H1 (cell line): ENCODE measurements around the gene TBC1D17. TPM values are rescaled to one million over a fixed set of nuclear protein-coding genes. Genes with fewer than 3 reads are reported as not detected.

Source experiments
- CTCF ChIA-PET: fragments of 300-600 bp; sonication (Branson Sonifier 250); formaldehyde crosslinking; loops from one replicate; lab custom pipeline; 2021; ENCODE audit not compliant: partially characterized antibody; lab: Charles Lee
- POLR2A ChIA-PET: fragments of 300-600 bp; sonication (Branson Sonifier 250); formaldehyde crosslinking; loops from one replicate; lab custom pipeline; 2021; ENCODE audit warnings: inconsistent platforms; ENCODE audit not compliant: partially characterized antibody; lab: Charles Lee
- DNase-seq, 2 experiments: peaks; one replicate each; pipeline versions ENCODE4 v3.0.0 to v3.0.0-alpha.2; 2010 to 2022; ENCODE audit warnings: low spot score in 2 of 2, low read depth in 1 of 2, mixed read lengths in 1 of 2
- FAIRE-seq: peaks from 2 replicates; lab custom pipeline; 2011; peaks lifted over from hg19 to GRCh38; lab: Jason Lieb, UNC
- H2AFZ ChIP-seq: 2 replicates; pipeline ENCODE4 v1.8.1; 2012; ENCODE audit warnings: low read length, inconsistent platforms
- H2AK5ac ChIP-seq: 2 replicates; pipeline ENCODE4 v1.6.1; 2013; ENCODE audit warnings: low read depth, low read length
- H2BK120ac ChIP-seq: replicated peaks from 2 replicates; pipeline ENCODE3; 2013; ENCODE audit warnings: low read depth, low read length, inconsistent platforms
- H2BK12ac ChIP-seq: 2 replicates; pipeline ENCODE4 v1.6.1; 2013; ENCODE audit warnings: low read depth, low read length
- H2BK15ac ChIP-seq: 2 replicates; pipeline ENCODE4 v1.6.1; 2013; ENCODE audit warnings: low read length
- H2BK20ac ChIP-seq: 2 replicates; pipeline ENCODE4 v1.6.1; 2013; ENCODE audit warnings: low read length
- H2BK5ac ChIP-seq: 2 replicates; pipeline ENCODE4 v1.6.1; 2013; ENCODE audit warnings: low read depth, low read length
- H3K14ac ChIP-seq: 2 replicates; pipeline ENCODE4 v1.6.1; 2013; ENCODE audit warnings: inconsistent platforms; ENCODE audit not compliant: insufficient read length
- H3K18ac ChIP-seq: 2 replicates; pipeline ENCODE4 v1.6.1; 2013; ENCODE audit warnings: low read length; ENCODE audit errors: extremely low read depth
- H3K23ac ChIP-seq: 2 replicates; pipeline ENCODE4 v1.6.1; 2013; ENCODE audit warnings: inconsistent platforms; ENCODE audit not compliant: insufficient read length
- H3K23me2 ChIP-seq: 2 replicates; pipeline ENCODE4 v1.6.1; 2013; ENCODE audit warnings: low read depth, low read length
- H3K27ac ChIP-seq: 2 replicates; pipeline ENCODE4 v1.6.1; 2011; ENCODE audit warnings: low read depth, low read length, inconsistent platforms
- H3K27me3 ChIP-seq, 4 experiments: replicated peaks in 1 of 4; 1 replicate in 1 of 4; 2 replicates in 3 of 4; pipeline versions ENCODE4 v1.6.1 to v1.8.1; 2011 to 2013; ENCODE audit warnings: low read length in 3 of 4, mild to moderate bottlenecking in 3 of 4, inconsistent platforms in 2 of 4, mixed read lengths in 2 of 4, moderate library complexity in 1 of 4; ENCODE audit not compliant: control insufficient read depth in 3 of 4, insufficient read depth in 3 of 4; ENCODE audit errors: extremely low read depth in 1 of 4
- H3K36me3 ChIP-seq, 4 experiments: 2 replicates each; pipeline versions ENCODE4 v1.6.1 to v1.8.1; 2011 to 2013; ENCODE audit warnings: mild to moderate bottlenecking in 4 of 4, low read length in 3 of 4, moderate library complexity in 2 of 4, control low read depth in 1 of 4, inconsistent platforms in 1 of 4; ENCODE audit not compliant: insufficient read depth in 4 of 4, control insufficient read depth in 2 of 4
- H3K4ac ChIP-seq: replicated peaks from 2 replicates; pipeline ENCODE3; 2013; ENCODE audit warnings: low read length, low read depth, mixed read lengths, inconsistent platforms; ENCODE audit not compliant: insufficient read length
- H3K4me1 ChIP-seq, 4 experiments: replicated peaks in 1 of 4; 1 replicate in 1 of 4; 2 replicates in 3 of 4; pipeline versions ENCODE4 v1.6.1 to v1.8.1; 2011 to 2013; ENCODE audit warnings: low read length in 3 of 4, inconsistent platforms in 2 of 4, mixed read lengths in 1 of 4; ENCODE audit not compliant: insufficient read depth in 4 of 4, control insufficient read depth in 3 of 4
- H3K4me2 ChIP-seq, 2 experiments: 2 replicates each; pipeline versions ENCODE4 v1.6.1 to v1.8.1; 2011 to 2013; ENCODE audit warnings: low read depth in 2 of 2, low read length in 2 of 2, control low read depth in 1 of 2, inconsistent platforms in 1 of 2, mild to moderate bottlenecking in 1 of 2; ENCODE audit not compliant: insufficient read depth in 1 of 2
- H3K4me3 ChIP-seq, 4 experiments: fragments of 200-600, 300-600 bp in 1 of 4; sonication (generic), shearing (Covaris generic), sonication (Bioruptor Twin) in 1 of 4; 2 replicates each; pipeline versions ENCODE4 v1.5.1 to v1.8.1; 2011 to 2016; ENCODE audit warnings: low read length in 4 of 4, low read depth in 3 of 4, control low read depth in 2 of 4, inconsistent platforms in 2 of 4, mild to moderate bottlenecking in 2 of 4, mixed read lengths in 1 of 4, moderate library complexity in 1 of 4; ENCODE audit not compliant: insufficient read depth in 2 of 4; ENCODE audit errors: extremely low read depth in 1 of 4
- H3K56ac ChIP-seq: replicated peaks from 2 replicates; pipeline ENCODE3; 2013; ENCODE audit warnings: low read depth, mild to moderate bottlenecking, mixed read lengths, low read length, inconsistent platforms; ENCODE audit not compliant: insufficient read length
- H3K79me1 ChIP-seq: 2 replicates; pipeline ENCODE4 v1.6.1; 2013; ENCODE audit warnings: low read depth, low read length, control low read depth
- H3K79me2 ChIP-seq, 2 experiments: 2 replicates each; pipeline versions ENCODE4 v1.6.1 to v1.8.1; 2012 to 2013; ENCODE audit warnings: low read length in 2 of 2, mild to moderate bottlenecking in 2 of 2, inconsistent platforms in 1 of 2; ENCODE audit not compliant: insufficient read depth in 2 of 2, control insufficient read depth in 1 of 2
- H3K9ac ChIP-seq, 4 experiments: replicated peaks in 1 of 4; 1 replicate in 1 of 4; 2 replicates in 3 of 4; pipeline versions ENCODE4 v1.6.1 to v1.8.1; 2011 to 2013; ENCODE audit warnings: low read depth in 3 of 4, low read length in 3 of 4, control low read depth in 2 of 4, mild to moderate bottlenecking in 2 of 4, moderate library complexity in 2 of 4, inconsistent platforms in 1 of 4; ENCODE audit errors: extremely low read depth in 1 of 4
- H3K9me3 ChIP-seq, 2 experiments: 2 replicates each; pipeline versions ENCODE4 v1.6.1 to v1.8.1; 2012 to 2013; ENCODE audit warnings: mild to moderate bottlenecking in 2 of 2, moderate library complexity in 2 of 2, control low read depth in 1 of 2, inconsistent platforms in 1 of 2, low read depth in 1 of 2, low read length in 1 of 2, mixed read lengths in 1 of 2; ENCODE audit not compliant: insufficient read depth in 2 of 2
- H4K20me1 ChIP-seq, 2 experiments: replicated peaks in 1 of 2; 2 replicates each; pipeline versions ENCODE3 to v1.8.1; 2011 to 2013; ENCODE audit warnings: inconsistent platforms in 2 of 2, low read length in 2 of 2, mild to moderate bottlenecking in 1 of 2; ENCODE audit not compliant: insufficient read depth in 2 of 2, control insufficient read depth in 1 of 2
- H4K5ac ChIP-seq: 2 replicates; pipeline ENCODE4 v1.6.1; 2013; ENCODE audit warnings: low read length, low read depth, mixed read lengths, inconsistent platforms; ENCODE audit not compliant: insufficient read length
- H4K8ac ChIP-seq: 2 replicates; pipeline ENCODE4 v1.8.0; 2013; ENCODE audit warnings: mild to moderate bottlenecking, moderate library complexity, low read length, inconsistent platforms; ENCODE audit not compliant: insufficient read depth; ENCODE audit errors: extremely low read depth
- H4K91ac ChIP-seq: replicated peaks from 2 replicates; pipeline ENCODE3; 2013; ENCODE audit warnings: low read length, mixed read lengths, inconsistent platforms; ENCODE audit not compliant: insufficient read length
- CEBPB ChIP-seq: IDR thresholded peaks from 2 replicates; pipeline ENCODE4 v1.6.1; 2012; ENCODE audit warnings: low read depth, low read length
- CHD2 ChIP-seq: IDR thresholded peaks from 2 replicates; pipeline ENCODE4 v1.6.1; 2012; ENCODE audit warnings: low read length, improper control_type of control experiment
- GABPA ChIP-seq: IDR thresholded peaks from 2 replicates; pipeline ENCODE4 v1.6.1; 2011; ENCODE audit warnings: mild to moderate bottlenecking, low read length, moderate library complexity, borderline replicate concordance; ENCODE audit not compliant: insufficient read depth
- NRF1 ChIP-seq: IDR thresholded peaks from 2 replicates; pipeline ENCODE4 v1.6.1; 2011; ENCODE audit warnings: mild to moderate bottlenecking, low read depth, low read length, improper control_type of control experiment
- PHF8 ChIP-seq: fragments of 200-600 bp; sonication (generic); conservative IDR thresholded peaks from 2 replicates; pipeline ENCODE4 v1.7.1; 2012; ENCODE audit warnings: low read depth, mild to moderate bottlenecking, inconsistent platforms, low read length, moderate library complexity
- POLR2A ChIP-seq, 2 experiments: IDR thresholded peaks; 1 replicate in 1 of 2; 2 replicates in 1 of 2; pipeline ENCODE4 v1.6.1; 2011; ENCODE audit warnings: low read depth in 2 of 2, low read length in 2 of 2, mild to moderate bottlenecking in 2 of 2; ENCODE audit errors: control extremely low read depth in 1 of 2
- POU5F1 ChIP-seq: IDR thresholded peaks from 2 replicates; pipeline ENCODE4 v1.6.1; 2011; ENCODE audit warnings: low read depth, mild to moderate bottlenecking, low read length, moderate library complexity
- TBP ChIP-seq: IDR thresholded peaks from 2 replicates; pipeline ENCODE4 v1.6.1; 2011; ENCODE audit warnings: low read depth, low read length, improper control_type of control experiment
- WGBS, 2 experiments: shearing (Covaris generic) in 1 of 2; methylation state at CpG; one replicate each; pipeline versions ENCODE4 v1.1.6 to v1.1.7; 2013 to 2015; ENCODE audit warnings: low lambda C conversion rate in 2 of 2, mixed read lengths in 2 of 2, inconsistent platforms in 1 of 2, low coverage in 1 of 2, missing lambda C conversion rate in 1 of 2; ENCODE audit not compliant: insufficient replicate concordance in 2 of 2, insufficient coverage in 1 of 2, insufficient read length in 1 of 2; ENCODE audit errors: extremely low coverage in 1 of 2, missing lambda C conversion rate in 1 of 2; 5-methylcytosine and 5-hydroxymethylcytosine counted together
- polyA plus RNA-seq, 7 experiments: library from polyadenylated mRNA; depleted of rRNA in 3 of 7; stranded (reverse) in 5 of 7; unstranded in 2 of 7; fragments of >200 nt in 5 of 7; fragments of 200-250 nt in 2 of 7; gene quantifications; 1 replicate in 5 of 7; 2 replicates in 1 of 7; 4 replicates in 1 of 7; pipeline versions ENCODE4 v1.2.1 to v1.2.3, GENCODE V29; 2011 to 2013; ENCODE audit warnings: missing spikeins in 2 of 7, mixed read lengths in 2 of 7
- total RNA-seq: library from RNA; stranded (reverse); fragmentation: NEBNext Ultra II Directional; extraction: Animal tissue kit (Norgen Biotek cat#: 25700); gene quantifications from 2 replicates; pipeline ENCODE4 v1.2.1, GENCODE V29; 2021
- TF ChIP-seq, protein P1 (sequence below): IDR thresholded peaks from 2 replicates; pipeline ENCODE4 v1.6.1; 2011; ENCODE audit warnings: low read length, improper control_type of control experiment

TBC1D17 gene
- total and polyA plus RNA-seq, 2 of the 8 experiments (the other 6 are each of a cell fraction or from before 2014, with no cell fraction given) = 30.3 to 44.9 TPM

DNA sequence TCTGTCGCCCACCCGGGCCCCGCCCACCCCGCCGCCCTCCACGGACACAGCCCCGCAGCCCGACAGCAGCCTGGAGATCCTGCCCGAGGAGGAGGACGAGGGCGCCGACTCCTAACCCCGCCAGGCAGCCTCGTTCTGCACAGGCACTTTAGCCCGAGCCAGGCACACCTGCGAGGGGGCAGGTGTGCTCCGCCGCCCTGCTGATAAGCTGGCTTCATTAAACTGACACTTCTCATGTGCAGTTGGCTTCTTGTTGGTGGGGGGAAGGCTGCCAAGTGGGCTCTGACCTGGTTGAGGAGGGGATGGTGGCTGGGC, 11.0 kb downstream of the TBC1D17 start:
- Histone ChIP-seq H4K5ac (no peak overlapping the region), H2BK12ac (no peak overlapping the region), H3K79me2 (no peaks in the 10 kb centered on the region), H3K27ac (no peak overlapping the region), H4K91ac (no peak overlapping the region), H3K4me3 (no peak overlapping the region), H3K79me1 (no peaks in the 10 kb centered on the region), H3K14ac (no peak overlapping the region), H3K36me3 (peaks cover 6 to 25% (median 12%) of the 10 kb centered on the region in 4 experiments; a peak in 7 of 8 replicates), H3K9me3 (peaks cover 0 to 10% of the 10 kb centered on the region in 2 experiments; a peak in 3 of 4 replicates), H2BK120ac (no peak overlapping the region), H3K18ac (no peak overlapping the region), H3K27me3 (peaks cover 0 to 11% (median 6%) of the 10 kb centered on the region in 4 experiments; a peak in 4 of 7 replicates), H3K4ac (no peak overlapping the region), H3K9ac (no peak overlapping the region), H2AFZ (no peak overlapping the region), H3K4me1 (peaks cover 0 to 10% (median 8%) of the 10 kb centered on the region in 4 experiments; a peak in 5 of 7 replicates), H2BK5ac (no peak overlapping the region), H2BK15ac (no peak overlapping the region), H4K8ac (no peak overlapping the region), H3K56ac (no peak overlapping the region), H3K23ac (no peak overlapping the region), H4K20me1 (peaks cover 0 to 7% of the 10 kb centered on the region in 2 experiments), H3K4me2 (no peak overlapping the region), H2BK20ac (no peak overlapping the region), H2AK5ac (no peak overlapping the region), H3K23me2 (peaks cover 2% of the 10 kb centered on the region; the same call in 1 of the 2 replicates)
- ChIA-PET POLR2A (interaction anchor here (0.9 to 9.5 kb wide), 6 partner anchors 9 to 212 kb away, joined by 3 to 82 read pairs (median 12); partner anchors contain the start of genes AKT1S1, ATF5, NUP62 and TBC1D17), CTCF (interaction anchor here (0.5 to 1.3 kb wide), 4 partner anchors 12 to 31 kb away, joined by 3 to 5 read pairs (median 3); no protein-coding TSS in a partner anchor)
- TF ChIP-seq NRF1 (no peak), GABPA (no peak), CHD2 (no peak), CEBPB (no peak), POLR2A (IDR thresholded peaks at IDR 0.05; ENCODE audit: control extremely low read depth in 1 of 2, low read depth in 2 of 2, low read length in 2 of 2) (no peak), POU5F1 (no peak), PHF8 (no peak), TBP (no peak)
- TF ChIP-seq, protein P1, sequence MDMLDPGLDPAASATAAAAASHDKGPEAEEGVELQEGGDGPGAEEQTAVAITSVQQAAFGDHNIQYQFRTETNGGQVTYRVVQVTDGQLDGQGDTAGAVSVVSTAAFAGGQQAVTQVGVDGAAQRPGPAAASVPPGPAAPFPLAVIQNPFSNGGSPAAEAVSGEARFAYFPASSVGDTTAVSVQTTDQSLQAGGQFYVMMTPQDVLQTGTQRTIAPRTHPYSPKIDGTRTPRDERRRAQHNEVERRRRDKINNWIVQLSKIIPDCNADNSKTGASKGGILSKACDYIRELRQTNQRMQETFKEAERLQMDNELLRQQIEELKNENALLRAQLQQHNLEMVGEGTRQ = no peak
- no peak for DNase-seq
- FAIRE-seq = no peak
- 98% methylated on average over 12 of the region's 18 CpGs; no CpG with 5 or more reads in 1 of the 2 experiments for WGBS, 2 experiments
